ENCODE data around the gene AGFG2. TPM values are rescaled to one million over a fixed set of nuclear protein-coding genes. Genes with fewer than 3 reads are reported as not detected.

Gene AGFG2
- total and polyA plus RNA-seq, 2 of the 13 experiments (the other 11 are each of a cell fraction or from before 2014, with no cell fraction given), result 125 to 132 TPM

- peaks cover 77% of the 10 kb centered on the region for H3K4me1 ChIP-seq (ENCODE audit: insufficient read depth, low read length)
- in situ Hi-C loops (cut with HindIII; ENCODE audit: extremely low pct_ligation_motif_present, low pct_unique_long_range_greater_than_20kb) (no loop called here), intact Hi-C loops (cut with micrococcal nuclease; ENCODE audit: unreplicated experiment) (no loop called here)
- ATAC-seq (peak; percentile 22; the same call in 1 of the 3 replicates), DNase-seq (ENCODE audit: low spot score) (no peak), FAIRE-seq (no peak)
- H3K4me3 ChIP-seq (replicated peaks in 1 of 3; ENCODE audit: insufficient read depth in 1 of 3, low read depth in 2 of 3, low read length in 3 of 3), result no peak overlapping the region
- peaks cover 36 to 81% of the 10 kb centered on the region in 2 experiments for H3K36me3 ChIP-seq (replicated peaks in 1 of 2; ENCODE audit: control insufficient read depth in 1 of 2, insufficient read depth in 2 of 2, low read length in 2 of 2)
- H3K9me3 ChIP-seq (ENCODE audit: low read length), result no peaks in the 10 kb centered on the region
- no peaks in the 10 kb centered on the region for H4K20me1 ChIP-seq (ENCODE audit: insufficient read depth, low read length)
- H3K79me2 ChIP-seq (ENCODE audit: insufficient read depth, low read length), result peaks cover 19% of the 10 kb centered on the region
- H3K4me2 ChIP-seq (ENCODE audit: low read depth, low read length), result no peak overlapping the region
- no TSS peak for BruUV-seq (replicated peaks)
- TF ChIP-seq JUND (CRISPR knock-in tag; IDR thresholded peaks at IDR 0.05) (no peak), NCOA2 (CRISPR knock-in tag; IDR thresholded peaks at IDR 0.05) (no peak), ZNF724P (CRISPR knock-in tag; IDR thresholded peaks at IDR 0.05; ENCODE audit: borderline replicate concordance) (no peak), ZNF713 (CRISPR knock-in tag; IDR thresholded peaks at IDR 0.05) (no peak), THRA (CRISPR knock-in tag; IDR thresholded peaks at IDR 0.05; ENCODE audit: borderline replicate concordance) (no peak), AGO2 (optimal IDR thresholded peaks at IDR 0.05; ENCODE audit: low read depth, low read length) (peak; percentile 64), ZNF138 (CRISPR knock-in tag; IDR thresholded peaks at IDR 0.05; ENCODE audit: low read depth) (no peak), ZBTB43 (CRISPR knock-in tag; conservative IDR thresholded peaks at IDR 0.05) (no peak), ZNF333 (CRISPR knock-in tag; IDR thresholded peaks at IDR 0.05; ENCODE audit: borderline replicate concordance) (no peak), RBFOX2 (IDR thresholded peaks at IDR 0.05; ENCODE audit: low read depth, low read length) (peak; percentile 57), MEIS1 (CRISPR knock-in tag; IDR thresholded peaks at IDR 0.05; ENCODE audit: borderline replicate concordance) (no peak), ZNF251 (CRISPR knock-in tag; IDR thresholded peaks at IDR 0.05) (no peak)
- TF ChIP-seq, protein P1, sequence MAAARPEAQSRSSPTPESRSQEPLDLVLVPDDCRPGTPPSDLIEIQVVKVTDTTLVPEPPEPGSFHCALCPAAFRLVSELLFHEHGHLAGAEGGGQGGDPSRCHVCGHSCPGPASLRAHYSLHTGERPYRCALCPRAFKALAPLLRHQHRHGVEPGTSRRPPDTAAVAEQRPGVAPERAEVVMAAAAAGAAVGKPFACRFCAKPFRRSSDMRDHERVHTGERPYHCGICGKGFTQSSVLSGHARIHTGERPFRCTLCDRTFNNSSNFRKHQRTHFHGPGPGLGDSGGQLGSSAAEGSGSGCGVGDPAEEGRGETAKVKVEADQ (CRISPR knock-in tag; IDR thresholded peaks at IDR 0.05; ENCODE audit: borderline replicate concordance), result no peak
- TF ChIP-seq, protein P2, sequence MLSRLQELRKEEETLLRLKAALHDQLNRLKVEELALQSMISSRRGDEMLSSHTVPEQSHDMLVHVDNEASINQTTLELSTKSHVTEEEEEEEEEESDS (CRISPR knock-in tag; IDR thresholded peaks at IDR 0.05; ENCODE audit: borderline replicate concordance), result no peak
- TF ChIP-seq, protein P3, sequence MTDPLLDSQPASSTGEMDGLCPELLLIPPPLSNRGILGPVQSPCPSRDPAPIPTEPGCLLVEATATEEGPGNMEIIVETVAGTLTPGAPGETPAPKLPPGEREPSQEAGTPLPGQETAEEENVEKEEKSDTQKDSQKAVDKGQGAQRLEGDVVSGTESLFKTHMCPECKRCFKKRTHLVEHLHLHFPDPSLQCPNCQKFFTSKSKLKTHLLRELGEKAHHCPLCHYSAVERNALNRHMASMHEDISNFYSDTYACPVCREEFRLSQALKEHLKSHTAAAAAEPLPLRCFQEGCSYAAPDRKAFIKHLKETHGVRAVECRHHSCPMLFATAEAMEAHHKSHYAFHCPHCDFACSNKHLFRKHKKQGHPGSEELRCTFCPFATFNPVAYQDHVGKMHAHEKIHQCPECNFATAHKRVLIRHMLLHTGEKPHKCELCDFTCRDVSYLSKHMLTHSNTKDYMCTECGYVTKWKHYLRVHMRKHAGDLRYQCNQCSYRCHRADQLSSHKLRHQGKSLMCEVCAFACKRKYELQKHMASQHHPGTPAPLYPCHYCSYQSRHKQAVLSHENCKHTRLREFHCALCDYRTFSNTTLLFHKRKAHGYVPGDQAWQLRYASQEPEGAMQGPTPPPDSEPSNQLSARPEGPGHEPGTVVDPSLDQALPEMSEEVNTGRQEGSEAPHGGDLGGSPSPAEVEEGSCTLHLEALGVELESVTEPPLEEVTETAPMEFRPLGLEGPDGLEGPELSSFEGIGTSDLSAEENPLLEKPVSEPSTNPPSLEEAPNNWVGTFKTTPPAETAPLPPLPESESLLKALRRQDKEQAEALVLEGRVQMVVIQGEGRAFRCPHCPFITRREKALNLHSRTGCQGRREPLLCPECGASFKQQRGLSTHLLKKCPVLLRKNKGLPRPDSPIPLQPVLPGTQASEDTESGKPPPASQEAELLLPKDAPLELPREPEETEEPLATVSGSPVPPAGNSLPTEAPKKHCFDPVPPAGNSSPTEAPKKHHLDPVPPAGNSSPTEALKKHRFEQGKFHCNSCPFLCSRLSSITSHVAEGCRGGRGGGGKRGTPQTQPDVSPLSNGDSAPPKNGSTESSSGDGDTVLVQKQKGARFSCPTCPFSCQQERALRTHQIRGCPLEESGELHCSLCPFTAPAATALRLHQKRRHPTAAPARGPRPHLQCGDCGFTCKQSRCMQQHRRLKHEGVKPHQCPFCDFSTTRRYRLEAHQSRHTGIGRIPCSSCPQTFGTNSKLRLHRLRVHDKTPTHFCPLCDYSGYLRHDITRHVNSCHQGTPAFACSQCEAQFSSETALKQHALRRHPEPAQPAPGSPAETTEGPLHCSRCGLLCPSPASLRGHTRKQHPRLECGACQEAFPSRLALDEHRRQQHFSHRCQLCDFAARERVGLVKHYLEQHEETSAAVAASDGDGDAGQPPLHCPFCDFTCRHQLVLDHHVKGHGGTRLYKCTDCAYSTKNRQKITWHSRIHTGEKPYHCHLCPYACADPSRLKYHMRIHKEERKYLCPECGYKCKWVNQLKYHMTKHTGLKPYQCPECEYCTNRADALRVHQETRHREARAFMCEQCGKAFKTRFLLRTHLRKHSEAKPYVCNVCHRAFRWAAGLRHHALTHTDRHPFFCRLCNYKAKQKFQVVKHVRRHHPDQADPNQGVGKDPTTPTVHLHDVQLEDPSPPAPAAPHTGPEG (CRISPR knock-in tag; IDR thresholded peaks at IDR 0.05), result no peak
- H3K9ac ChIP-seq (ENCODE audit: insufficient read depth, low read depth, low read length), result no peak overlapping the region
- H3K27me3 ChIP-seq (ENCODE audit: control insufficient read depth in 1 of 2, insufficient read depth in 2 of 2, low read length in 2 of 2), result no peaks in the 10 kb centered on the region
- ChIA-PET CTCF (ENCODE audit: low intra/inter-chr PET ratio, low total read pairs) (no interaction called here), POLR2A (interaction anchor here (0.6 to 0.9 kb wide), 2 partner anchors 13 to 49 kb away, joined by 3 read pairs; no protein-coding TSS in a partner anchor)
- 96% methylated on average over 3 of the region's 3 CpGs for WGBS (ENCODE audit: low lambda C conversion rate)
- no peak overlapping the region for H3K27ac ChIP-seq (ENCODE audit: extremely low read length, insufficient read depth, low read length)
- H2AFZ ChIP-seq (ENCODE audit: low read length), result no peak overlapping the region
Measured at GRCh38 chr7:100553032-100553431, 14.0 kb downstream of the AGFG2 start.
